A673 (cell line): ENCODE measurements around the gene TNFRSF14. TPM values are rescaled to one million over a fixed set of nuclear protein-coding genes. Genes with fewer than 3 reads are reported as not detected.
A peak's percentile ranks its signal among the peaks of the same experiment; 100 is the strongest.

Experiments
- Bru-seq: library from RNA; stranded (reverse); fragments of 400-500 nt; gene quantifications from one replicate; lab custom pipeline; 2021; lab: Mats Ljungman, UMichigan
- BruChase-seq, 2 experiments: library from RNA; stranded (reverse); fragments of 400-500 nt; gene quantifications; one replicate each; lab custom pipeline; 2021; lab: Mats Ljungman, UMichigan
- BruUV-seq: library from RNA; stranded (reverse); fragments of 400-500 nt; replicated peaks from 2 replicates; lab custom pipeline; 2021; lab: Mats Ljungman, UMichigan
- CTCF ChIA-PET: fragments of 300-600 bp; sonication (Branson Sonifier 250); formaldehyde crosslinking; loops from one replicate; lab custom pipeline; 2022; ENCODE audit warnings: antibody characterized with exemption; lab: Charles Lee
- POLR2A ChIA-PET: fragments of 300-600 bp; sonication (Branson Sonifier 250); formaldehyde crosslinking; loops from one replicate; lab custom pipeline; 2022; ENCODE audit warnings: antibody characterized with exemption; ENCODE audit not compliant: low non-redundant PET; lab: Charles Lee
- DNase-seq: peaks from one replicate; pipeline ENCODE4 v3.0.0-alpha.2; 2015; ENCODE audit warnings: low spot score
- H3K27ac ChIP-seq: fragments of 200-600 bp; sonication (generic); 2 replicates; pipeline ENCODE4 v1.5.1; 2016; ENCODE audit warnings: mixed run types, low read depth, mild to moderate bottlenecking, mixed read lengths, antibody characterized with exemption, low read length; ENCODE audit not compliant: poor library complexity, severe bottlenecking
- H3K27me3 ChIP-seq: fragments of 200-600 bp; sonication (generic); replicated peaks from 2 replicates; pipeline ENCODE4 v1.6.1; 2017; ENCODE audit warnings: mixed run types, low read depth, mild to moderate bottlenecking, mixed read lengths, antibody characterized with exemption, low read length; ENCODE audit not compliant: insufficient read depth, poor library complexity
- H3K36me3 ChIP-seq: fragments of 200-600 bp; sonication (generic); 2 replicates; pipeline ENCODE4 v1.6.1; 2016; ENCODE audit warnings: mixed run types, mild to moderate bottlenecking, mixed read lengths, antibody characterized with exemption, low read length; ENCODE audit not compliant: insufficient read depth, poor library complexity, severe bottlenecking
- H3K4me1 ChIP-seq: fragments of 200-600 bp; sonication (generic); 2 replicates; pipeline ENCODE4 v1.6.1; 2017; ENCODE audit warnings: mixed run types, mild to moderate bottlenecking, mixed read lengths, antibody characterized with exemption, low read length; ENCODE audit not compliant: insufficient read depth, poor library complexity, severe bottlenecking
- H3K4me3 ChIP-seq: fragments of 200-600 bp; sonication (generic); 2 replicates; pipeline ENCODE4 v1.5.1; 2016; ENCODE audit warnings: low read depth, mixed run types, mild to moderate bottlenecking, mixed read lengths, low read length; ENCODE audit not compliant: poor library complexity, severe bottlenecking
- H3K9me3 ChIP-seq: fragments of 200-600 bp; sonication (generic); 2 replicates; pipeline ENCODE4 v1.6.1; 2016; ENCODE audit warnings: mixed run types, low read depth, mild to moderate bottlenecking, mixed read lengths, antibody characterized with exemption, low read length; ENCODE audit not compliant: poor library complexity, severe bottlenecking
- CTCF ChIP-seq: fragments of 300-800, 200-600 bp; sonication (generic); conservative IDR thresholded peaks from 2 replicates; pipeline ENCODE4 v1.5.1; 2017; ENCODE audit warnings: low read depth, mild to moderate bottlenecking, antibody characterized with exemption, low read length, moderate library complexity, mixed read lengths
- EZH2 ChIP-seq: fragments of 200-600 bp; sonication (generic); IDR thresholded peaks from 2 replicates; pipeline ENCODE4 v1.6.1; 2017; ENCODE audit warnings: borderline replicate concordance, low read depth, mild to moderate bottlenecking, mixed read lengths, antibody characterized with exemption, low read length; ENCODE audit not compliant: poor library complexity, severe bottlenecking
- intact Hi-C: fragments of 100-400 bp; cut with micrococcal nuclease; formaldehyde crosslinking; loops from one replicate; pipeline ENCODE4 v1.10.0; 2022; ENCODE audit not compliant: unreplicated experiment
- long read RNA-seq: library from polyadenylated mRNA; stranded (forward); transcript quantifications from one replicate; pipeline ENCODE4 v2.0.0, GENCODE V29; 2022
- total RNA-seq: library from RNA; stranded (reverse); gene quantifications from 2 replicates; pipeline ENCODE4 v1.2.3, GENCODE V29; 2021

Gene TNFRSF14
- total RNA-seq (4.6 and 7.6 TPM in 2 replicates), Bru-seq, nascent RNA (percentile 27 among the genes with signal in this experiment), BruChase-seq, experiment 1, labeled RNA remaining after a 2-hour chase (percentile 24 among the genes with signal in this experiment), BruChase-seq, experiment 2, labeled RNA remaining after a 6-hour chase (percentile 24 among the genes with signal in this experiment)
- long read RNA-seq, partial matches to known transcripts: 0 of 4 reads
- long read RNA-seq, other reads (novel, unspliced or antisense): 0 of 4 reads

- POLR2A ChIA-PET: no interaction called here
- peaks cover 17% of the 10 kb centered on the region for H3K4me1 ChIP-seq
- intact Hi-C loops: loop anchor here (10.0 kb wide), 1 partner anchor 869 kb away; no protein-coding TSS in a partner anchor
- CTCF ChIA-PET: no interaction called here
- no peaks in the 10 kb centered on the region for H3K36me3 ChIP-seq
- peak; percentile 42 for DNase-seq
- peak within 1 kb of the TSS; percentile 45 for H3K4me3 ChIP-seq
- TF ChIP-seq EZH2 (no peak), CTCF (no peak)
- H3K27ac ChIP-seq: peak within 1 kb of the TSS; percentile 72
- no peaks in the 10 kb centered on the region for H3K27me3 ChIP-seq
- BruUV-seq: no TSS peak
- no peaks in the 10 kb centered on the region for H3K9me3 ChIP-seq
These were observed at the start of gene TNFRSF14 for GRCh38 chr1:2556277-2556677. TNFRSF14 (plus strand) TSS chr1:2556371; CDS start chr1:2556665, 294 bp downstream.

- Histone ChIP-seq H3K9me3 (no peaks in the 10 kb centered on the region), H3K4me3 (no peak overlapping the region), H3K27me3 (no peaks in the 10 kb centered on the region), H3K36me3 (peaks cover 26% of the 10 kb centered on the region), H3K4me1 (no peaks in the 10 kb centered on the region), H3K27ac (no peak overlapping the region)
- intact Hi-C loops: no loop called here
- CTCF ChIA-PET: no interaction called here
- BruUV-seq: no TSS peak
- POLR2A ChIA-PET: no interaction called here
- no peak for DNase-seq
- TF ChIP-seq EZH2: no peak
- TF ChIP-seq CTCF: no peak
These were observed 49.1 kb upstream of the TNFRSF14 start for GRCh38 chr1:2506901-2507565.

DNA sequence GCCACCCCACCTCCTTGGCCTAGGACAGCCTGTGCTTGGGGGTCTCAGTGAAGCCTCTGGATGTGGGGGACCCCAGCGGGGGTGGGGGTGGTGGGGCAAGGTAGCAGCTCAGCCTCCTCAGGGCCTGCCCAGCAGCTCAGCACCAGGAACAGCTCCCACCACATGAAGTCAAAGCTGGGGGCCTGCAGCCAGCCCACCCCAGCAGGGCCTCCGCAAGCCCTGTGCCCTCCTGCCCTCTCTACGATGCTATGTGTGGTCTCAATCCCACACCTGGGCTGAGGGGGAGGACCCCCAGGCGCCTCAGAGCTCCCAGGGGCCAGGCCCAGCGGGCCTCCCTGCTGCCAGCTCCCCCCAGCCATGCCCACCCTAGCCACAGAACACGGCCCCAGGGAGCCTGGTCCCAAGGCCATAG lies 48.4 kb upstream of the TNFRSF14 start:
- Histone ChIP-seq H3K36me3 (peaks cover 30% of the 10 kb centered on the region), H3K4me3 (no peak overlapping the region), H3K9me3 (no peaks in the 10 kb centered on the region), H3K27me3 (no peaks in the 10 kb centered on the region), H3K27ac (no peak overlapping the region), H3K4me1 (no peaks in the 10 kb centered on the region)
- no peak for TF ChIP-seq CTCF
- TF ChIP-seq EZH2: no peak
- no TSS peak for BruUV-seq
- DNase-seq: no peak
- ChIA-PET CTCF (no interaction called here), POLR2A (no interaction called here)
- intact Hi-C loops: no loop called here
